B cell (primary cell): ENCODE measurements around the gene GPATCH8. TPM values are rescaled to one million over a fixed set of nuclear protein-coding genes. Genes with fewer than 3 reads are reported as not detected.
"Not testable (repeated sequence)": the region's sequence is repeated elsewhere in the genome, so short reads cannot be mapped to it uniquely, and the experiment has no call there.

Experiments used
- ATAC-seq: fragments of 200-7000 bp; cut with Tn5 transposase; one replicate; pipeline ENCODE4 v1.10.0; 2021; ENCODE audit warnings: low read depth, mild to moderate bottlenecking, moderate number of reproducible peaks, moderate library complexity
- CTCF ChIA-PET: fragments of 350-600 bp; sonication (Branson Sonifier 250); formaldehyde crosslinking; loops from one replicate; lab custom pipeline; 2021; ENCODE audit warnings: antibody characterized with exemption, inconsistent platforms; lab: Charles Lee
- POLR2A ChIA-PET: fragments of 350-600 bp; sonication (Branson Sonifier 250); formaldehyde crosslinking; loops from one replicate; lab custom pipeline; 2021; ENCODE audit warnings: antibody characterized with exemption; lab: Charles Lee
- DNase-seq: peaks from one replicate; pipeline ENCODE4 v3.0.0; 2013
- H2AFZ ChIP-seq: 2 replicates; pipeline ENCODE4 v1.6.1; 2012; ENCODE audit warnings: mild to moderate bottlenecking, low read depth, low read length; ENCODE audit not compliant: insufficient read depth, poor library complexity, severe bottlenecking
- H3K27ac ChIP-seq, 2 donors: 1 replicate in 1 of 2; 2 replicates in 1 of 2; pipeline ENCODE4 v1.5.1; 2012 to 2013; ENCODE audit warnings: low read length in 2 of 2, mild to moderate bottlenecking in 2 of 2, moderate library complexity in 1 of 2
- H3K27me3 ChIP-seq, 4 experiments: fragments of 200-600 bp in 1 of 4; sonication (generic) in 1 of 4; replicated peaks in 1 of 4; 1 replicate in 2 of 4; 2 replicates in 2 of 4; pipeline versions ENCODE4 v1.6.1 to v1.7.0; 2013 to 2016; ENCODE audit warnings: low read length in 3 of 4, mild to moderate bottlenecking in 2 of 4, mixed read lengths in 1 of 4, moderate library complexity in 1 of 4; ENCODE audit not compliant: insufficient read depth in 4 of 4, control insufficient read depth in 3 of 4; ENCODE audit errors: control extremely low read depth in 1 of 4
- H3K36me3 ChIP-seq, 2 experiments: replicated peaks in 1 of 2; 1 replicate in 1 of 2; 2 replicates in 1 of 2; pipeline versions ENCODE4 v1.6.1 to v1.7.1; 2013; ENCODE audit warnings: low read length in 1 of 2; ENCODE audit not compliant: insufficient read depth in 2 of 2, control insufficient read depth in 1 of 2; ENCODE audit errors: control extremely low read depth in 1 of 2, extremely low read depth in 1 of 2
- H3K4me1 ChIP-seq, 2 donors: fragments of 200-600 bp in 1 of 2; sonication (generic) in 1 of 2; 1 replicate in 1 of 2; 2 replicates in 1 of 2; pipeline versions ENCODE4 v1.5.1 to v1.6.1; 2013 to 2017; ENCODE audit warnings: low read length in 2 of 2; ENCODE audit not compliant: control insufficient read depth in 2 of 2, insufficient read depth in 2 of 2
- H3K4me2 ChIP-seq: replicated peaks from 2 replicates; pipeline ENCODE3; 2012; ENCODE audit warnings: mild to moderate bottlenecking, low read depth, low read length; ENCODE audit not compliant: poor library complexity, severe bottlenecking
- H3K4me3 ChIP-seq, 5 experiments: fragments of 200-600 bp in 1 of 5; sonication (generic) in 1 of 5; 1 replicate in 3 of 5; 2 replicates in 2 of 5; pipeline versions ENCODE4 v1.5.1 to v1.7.0; 2011 to 2016; ENCODE audit warnings: low read length in 4 of 5, mild to moderate bottlenecking in 4 of 5, low read depth in 2 of 5, control low read depth in 1 of 5, moderate library complexity in 1 of 5; ENCODE audit not compliant: insufficient read depth in 1 of 5; ENCODE audit errors: control extremely low read depth in 1 of 5, extremely low read depth in 1 of 5
- H3K79me2 ChIP-seq: fragments of 200-600 bp; sonication (generic); one replicate; pipeline ENCODE4 v1.6.0; 2016; ENCODE audit warnings: low read length; ENCODE audit not compliant: control insufficient read depth, insufficient read depth
- H3K9ac ChIP-seq: fragments of 200-600 bp; sonication (generic); 2 replicates; pipeline ENCODE4 v1.6.1; 2017; ENCODE audit warnings: mild to moderate bottlenecking, low read length, moderate library complexity
- H3K9me3 ChIP-seq, 3 donors: one replicate each; pipeline versions ENCODE4 v1.6.1 to v1.7.1; 2013; ENCODE audit warnings: low read length in 2 of 3; ENCODE audit not compliant: control insufficient read depth in 2 of 3, insufficient read depth in 1 of 3; ENCODE audit errors: control extremely low read depth in 1 of 3
- H4K20me1 ChIP-seq: 2 replicates; pipeline ENCODE4 v1.6.0; 2012; ENCODE audit warnings: mild to moderate bottlenecking, low read length; ENCODE audit not compliant: insufficient read depth, control insufficient read depth, poor library complexity, severe bottlenecking
- H3K27ac Mint-ChIP-seq: one replicate; pipeline ENCODE4 v1.8.0; 2021; ENCODE audit warnings: mixed read lengths
- H3K27me3 Mint-ChIP-seq: one replicate; pipeline ENCODE4 v1.8.0; 2021; ENCODE audit warnings: mixed read lengths
- H3K4me1 Mint-ChIP-seq: one replicate; pipeline ENCODE4 v1.8.0; 2021; ENCODE audit warnings: mixed read lengths
- H3K4me3 Mint-ChIP-seq: one replicate; pipeline ENCODE4 v1.8.0; 2021; ENCODE audit warnings: mixed read lengths
- H3K9me3 Mint-ChIP-seq: one replicate; pipeline ENCODE4 v1.8.0; 2022; ENCODE audit warnings: mixed read lengths; ENCODE audit not compliant: insufficient read depth
- WGBS: methylation state at CpG from one replicate; pipeline ENCODE4 v1.1.5; 2013; ENCODE audit warnings: missing lambda C conversion rate; ENCODE audit not compliant: insufficient coverage; 5-methylcytosine and 5-hydroxymethylcytosine counted together
- intact Hi-C: fragments of 100-400 bp; cut with micrococcal nuclease; formaldehyde crosslinking; loops from one replicate; pipeline ENCODE4 v1.10.0; 2022
- polyA plus RNA-seq: library from polyadenylated mRNA; depleted of rRNA; stranded (reverse); fragments of >200 nt; gene quantifications from 2 replicates; pipeline ENCODE4 v1.2.3, GENCODE V29; 2012
- total RNA-seq, 2 donors: library from RNA; stranded (reverse); fragments of 120-200 nt in 1 of 2; gene quantifications; 1 replicate in 1 of 2; 2 replicates in 1 of 2; pipeline versions ENCODE4 v1.2.3 to v1.2.4, GENCODE V29; 2013 to 2022

The GPATCH8 gene
- total and polyA plus RNA-seq, 2 donors (not counting 1 experiment from before 2014, with no cell fraction given) = 28.3 to 83.4 TPM

GRCh38 chr17:44511241-44512134 is 8.3 kb upstream of the GPATCH8 start:
- H3K4me2 ChIP-seq, H3K4me1 Mint-ChIP-seq, H3K9ac ChIP-seq, H3K4me3 ChIP-seq, H3K9me3 Mint-ChIP-seq, H3K4me1 ChIP-seq, DNase-seq, intact Hi-C loops, H3K4me3 Mint-ChIP-seq, H2AFZ ChIP-seq, H3K27ac ChIP-seq, H3K27ac Mint-ChIP-seq, H3K9me3 ChIP-seq, H3K36me3 ChIP-seq, H4K20me1 ChIP-seq, H3K27me3 ChIP-seq, H3K79me2 ChIP-seq, ATAC-seq: not testable (repeated sequence)
- CTCF ChIA-PET = interaction anchor here (0.7 to 1.0 kb wide), 5 partner anchors 12 to 268 kb away, joined by 3 read pairs; no protein-coding TSS in a partner anchor
- H3K27me3 Mint-ChIP-seq = peaks cover 14% of the 10 kb centered on the region
- WGBS = 52% methylated on average over 8 of the region's 14 CpGs
- POLR2A ChIA-PET = interaction anchor here (0.7 kb wide), 1 partner anchor 26 kb away, joined by 7 read pairs; no protein-coding TSS in a partner anchor

DNA sequence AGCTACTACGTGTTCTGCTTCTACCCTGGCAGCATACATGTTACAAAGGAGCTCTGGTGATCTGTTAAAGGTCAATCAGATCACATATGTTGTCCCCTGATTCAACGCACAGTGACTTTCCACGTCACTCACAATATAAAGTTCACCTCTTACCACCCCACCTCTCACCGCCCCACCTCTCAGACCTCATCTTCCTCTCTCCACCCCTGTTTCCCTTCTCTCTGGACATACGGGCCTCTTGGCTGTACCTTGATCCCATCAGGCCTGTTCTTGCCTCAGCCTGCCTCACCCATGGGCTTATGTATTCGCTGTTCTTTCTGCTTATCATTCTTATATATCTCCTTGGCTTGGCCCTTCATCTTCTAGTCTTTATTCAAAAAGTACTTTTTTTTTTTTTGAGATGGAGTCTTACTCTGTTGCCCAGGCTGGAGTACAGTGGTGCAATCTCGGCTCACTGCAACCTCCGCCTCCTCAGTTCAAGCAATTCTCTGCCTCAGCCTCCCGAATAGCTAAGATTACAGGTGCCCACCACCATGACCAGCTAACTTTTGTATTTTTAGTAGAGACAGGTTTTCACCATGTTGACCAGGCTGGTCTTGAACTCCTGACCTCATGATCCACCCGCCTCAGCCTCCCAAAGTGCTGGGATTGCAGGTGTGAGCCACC is 3.9 kb upstream of the GPATCH8 start:
- H3K4me3 Mint-ChIP-seq, H2AFZ ChIP-seq, H3K9me3 ChIP-seq, H3K27ac Mint-ChIP-seq, H3K9ac ChIP-seq, H4K20me1 ChIP-seq, CTCF ChIA-PET, ATAC-seq, H3K4me2 ChIP-seq, intact Hi-C loops, H3K27ac ChIP-seq, DNase-seq, POLR2A ChIA-PET, H3K4me3 ChIP-seq, H3K9me3 Mint-ChIP-seq, H3K36me3 ChIP-seq: not testable (repeated sequence)
- peaks cover 34% of the 10 kb centered on the region for H3K79me2 ChIP-seq
- peaks cover 0 to 11% (median 1%) of the 10 kb centered on the region in 4 experiments for H3K27me3 ChIP-seq
- H3K27me3 Mint-ChIP-seq = peaks cover 15% of the 10 kb centered on the region
- 98% methylated on average over 8 of the region's 10 CpGs for WGBS
- peaks cover 11 to 15% of the 10 kb centered on the region in 2 donors for H3K4me1 ChIP-seq
- peaks cover 12% of the 10 kb centered on the region for H3K4me1 Mint-ChIP-seq
